ENCODE data around the gene RAB4B. TPM values are rescaled to one million over a fixed set of nuclear protein-coding genes. Genes with fewer than 3 reads are reported as not detected.
A peak's percentile ranks its signal among the peaks of the same experiment; 100 is the strongest.

The RAB4B gene
- total and polyA plus RNA-seq, 7 experiments from 2014 or later, result 37.6 to 65.2 (median 53.0) TPM

- CTCF ChIA-PET, result interaction anchor here (0.6 to 3.4 kb wide), 11 partner anchors 9 to 641 kb away, joined by 3 to 15 read pairs (median 4); partner anchors contain the start of genes ACTMAP, EGLN2 and RAB4B
- DNase-seq (no peak), ATAC-seq (no peak)
- POLR2A ChIA-PET, result interaction anchor here (0.7 to 8.7 kb wide), 8 partner anchors 9 to 163 kb away, joined by 3 to 84 read pairs (median 12); partner anchors contain the start of genes ACTMAP, EGLN2, RAB4B and SNRPA
- no peaks in the 10 kb centered on the region for H3K9me3 Mint-ChIP-seq
- H3K4me1 Mint-ChIP-seq, result peaks cover 67 to 98% (median 83%) of the 10 kb centered on the region in 7 donors
- intact Hi-C loops (cut with micrococcal nuclease), result loop anchor here (1.0 kb wide), 1 partner anchor 9 kb away; no protein-coding TSS in a partner anchor
- H3K36me3 Mint-ChIP-seq, result peaks cover 0 to 32% (median 3%) of the 10 kb centered on the region in 5 donors
- peaks cover 60 to 74% of the 10 kb centered on the region in 2 donors for H3K4me1 ChIP-seq (ENCODE audit: control insufficient read depth in 2 of 2, insufficient read depth in 2 of 2, low read length in 2 of 2)
- peak overlapping the region; percentile 87 for H3K27ac ChIP-seq (ENCODE audit: low read depth, low read length)
- peaks cover 0 to 28% (median 8%) of the 10 kb centered on the region in 3 experiments for H3K36me3 ChIP-seq (ENCODE audit: control insufficient read depth in 2 of 3, insufficient read depth in 3 of 3, low read length in 3 of 3)
- peak overlapping the region; percentile 81 to 100 (median 90) for H3K4me3 Mint-ChIP-seq
- H3K27me3 Mint-ChIP-seq, result peaks cover 0 to 10% (median 0%) of the 10 kb centered on the region in 5 donors
- H3K9me3 ChIP-seq (ENCODE audit: control insufficient read depth in 2 of 3, low read length in 3 of 3), result no peaks in the 10 kb centered on the region
- peak overlapping the region; percentile 95 to 99 (median 98) for H3K27ac Mint-ChIP-seq
- H3K4me3 ChIP-seq (ENCODE audit: low read length), result peak overlapping the region; percentile 53
- H3K27me3 ChIP-seq (ENCODE audit: control insufficient read depth in 2 of 2, insufficient read depth in 2 of 2, low read length in 2 of 2), result no peaks in the 10 kb centered on the region
These were observed 29.3 kb downstream of the RAB4B start for GRCh38 chr19:40807147-40808020.

GRCh38 chr19:40808021-40808325, 29.9 kb downstream of the RAB4B start:
- H3K36me3 ChIP-seq (ENCODE audit: control insufficient read depth in 2 of 3, insufficient read depth in 3 of 3, low read length in 3 of 3), result peaks cover 0 to 28% (median 8%) of the 10 kb centered on the region in 3 experiments
- peaks cover 54 to 68% of the 10 kb centered on the region in 2 donors for H3K4me1 ChIP-seq (ENCODE audit: control insufficient read depth in 2 of 2, insufficient read depth in 2 of 2, low read length in 2 of 2)
- Mint-ChIP-seq H3K27ac (peak overlapping the region; percentile 95 to 99 (median 98)), H3K4me3 (peak overlapping the region in 9 of 10 donors; percentile 55 to 100 (median 90)), H3K27me3 (peaks cover 0 to 16% (median 0%) of the 10 kb centered on the region in 5 donors), H3K9me3 (peaks cover 0 to 2% (median 0%) of the 10 kb centered on the region in 11 donors), H3K4me1 (peaks cover 65 to 98% (median 84%) of the 10 kb centered on the region in 7 donors), H3K36me3 (peaks cover 0 to 33% (median 3%) of the 10 kb centered on the region in 5 donors)
- peak overlapping the region; percentile 87 for H3K27ac ChIP-seq (ENCODE audit: low read depth, low read length)
- H3K27me3 ChIP-seq (ENCODE audit: control insufficient read depth in 2 of 2, insufficient read depth in 2 of 2, low read length in 2 of 2), result no peaks in the 10 kb centered on the region
- CTCF ChIA-PET, result interaction anchor here (0.7 to 3.4 kb wide), 3 partner anchors 10 to 29 kb away, joined by 3 to 15 read pairs (median 15); partner anchors contain the start of gene EGLN2
- no peaks in the 10 kb centered on the region for H3K9me3 ChIP-seq (ENCODE audit: control insufficient read depth in 2 of 3, low read length in 3 of 3)
- intact Hi-C loops (cut with micrococcal nuclease), result no loop called here
- DNase-seq (no peak), ATAC-seq (no peak)
- H3K4me3 ChIP-seq (ENCODE audit: low read length), result no peak overlapping the region
- POLR2A ChIA-PET, result interaction anchor here (4.6 to 8.7 kb wide), 3 partner anchors 11 to 30 kb away, joined by 28 to 84 read pairs (median 39); partner anchors contain the start of genes EGLN2 and RAB4B

GRCh38 chr19:40808497-40808896, 30.4 kb downstream of the RAB4B start:
- H3K27ac Mint-ChIP-seq, result peak overlapping the region in 8 of 9 donors; percentile 42 to 99 (median 93)
- H3K36me3 Mint-ChIP-seq, result peaks cover 0 to 31% (median 3%) of the 10 kb centered on the region in 5 donors
- H3K27ac ChIP-seq (ENCODE audit: low read depth, low read length), result peak overlapping the region; percentile 87
- H3K4me3 ChIP-seq (ENCODE audit: low read length), result no peak overlapping the region
- ChIA-PET CTCF (interaction anchor here (0.7 to 2.3 kb wide), 3 partner anchors 10 to 30 kb away, joined by 3 to 15 read pairs (median 3); partner anchors contain the start of gene EGLN2), POLR2A (interaction anchor here (4.6 to 5.0 kb wide), 2 partner anchors 11 kb away, joined by 28 to 39 read pairs; partner anchors contain the start of gene EGLN2)
- intact Hi-C loops (cut with micrococcal nuclease), result no loop called here
- peak overlapping the region in 5 of 10 donors; percentile 31 to 100 (median 48) for H3K4me3 Mint-ChIP-seq
- peaks cover 0 to 2% (median 0%) of the 10 kb centered on the region in 11 donors for H3K9me3 Mint-ChIP-seq
- ATAC-seq (no peak), DNase-seq (no peak)
- peaks cover 0 to 28% (median 8%) of the 10 kb centered on the region in 3 experiments for H3K36me3 ChIP-seq (ENCODE audit: control insufficient read depth in 2 of 3, insufficient read depth in 3 of 3, low read length in 3 of 3)
- H3K9me3 ChIP-seq (ENCODE audit: control insufficient read depth in 2 of 3, low read length in 3 of 3), result no peaks in the 10 kb centered on the region
- no peaks in the 10 kb centered on the region for H3K27me3 ChIP-seq (ENCODE audit: control insufficient read depth in 2 of 2, insufficient read depth in 2 of 2, low read length in 2 of 2)
- peaks cover 49 to 63% of the 10 kb centered on the region in 2 donors for H3K4me1 ChIP-seq (ENCODE audit: control insufficient read depth in 2 of 2, insufficient read depth in 2 of 2, low read length in 2 of 2)
- H3K27me3 Mint-ChIP-seq, result peaks cover 0 to 20% (median 0%) of the 10 kb centered on the region in 5 donors
- peaks cover 60 to 93% (median 80%) of the 10 kb centered on the region in 7 donors for H3K4me1 Mint-ChIP-seq

- peaks cover 0 to 22% (median 3%) of the 10 kb centered on the region in 5 donors for H3K36me3 Mint-ChIP-seq
- POLR2A ChIA-PET, result interaction anchor here (0.8 to 1.2 kb wide), 4 partner anchors 10 to 59 kb away, joined by 3 to 6 read pairs (median 4); partner anchors contain the start of genes ACTMAP, EGLN2, RAB4B and SNRPA
- CTCF ChIA-PET, result interaction anchor here (0.5 to 0.9 kb wide), 3 partner anchors 10 to 32 kb away, joined by 3 to 4 read pairs (median 3); partner anchors contain the start of gene RAB4B
These were observed 31.5 kb downstream of the RAB4B start for GRCh38 chr19:40809358-40810086.

GRCh38 chr19:40810160-40810559, 32.1 kb downstream of the RAB4B start:
- intact Hi-C loops (cut with micrococcal nuclease), result no loop called here
- no peak overlapping the region for H3K4me3 ChIP-seq (ENCODE audit: low read length)
- CTCF ChIA-PET, result no interaction called here

More at GRCh38 chr19:40809358-40810086, 31.5 kb downstream of the RAB4B start:
- Mint-ChIP-seq H3K4me3 (peak overlapping the region; percentile 21 to 100 (median 70)), H3K4me1 (peaks cover 56 to 83% (median 76%) of the 10 kb centered on the region in 7 donors), H3K27ac (peak overlapping the region in 8 of 9 donors; percentile 70 to 99 (median 89)), H3K9me3 (peaks cover 0 to 2% (median 0%) of the 10 kb centered on the region in 11 donors), H3K27me3 (peaks cover 0 to 30% (median 0%) of the 10 kb centered on the region in 5 donors)
- DNase-seq (no peak), ATAC-seq (no peak)
- intact Hi-C loops (cut with micrococcal nuclease), result no loop called here
- H3K9me3 ChIP-seq (ENCODE audit: control insufficient read depth in 2 of 3, low read length in 3 of 3), result no peaks in the 10 kb centered on the region
- no peak overlapping the region for H3K4me3 ChIP-seq (ENCODE audit: low read length)
- peaks cover 0 to 25% (median 8%) of the 10 kb centered on the region in 3 experiments for H3K36me3 ChIP-seq (ENCODE audit: control insufficient read depth in 2 of 3, insufficient read depth in 3 of 3, low read length in 3 of 3)
- H3K27me3 ChIP-seq (ENCODE audit: control insufficient read depth in 2 of 2, insufficient read depth in 2 of 2, low read length in 2 of 2), result no peaks in the 10 kb centered on the region
- H3K27ac ChIP-seq (ENCODE audit: low read depth, low read length), result peak overlapping the region; percentile 72
- H3K4me1 ChIP-seq (ENCODE audit: control insufficient read depth in 2 of 2, insufficient read depth in 2 of 2, low read length in 2 of 2), result peaks cover 39 to 53% of the 10 kb centered on the region in 2 donors

More at GRCh38 chr19:40810160-40810559, 32.1 kb downstream of the RAB4B start:
- DNase-seq (no peak), ATAC-seq (no peak)
- peak overlapping the region; percentile 58 to 100 (median 80) for H3K4me3 Mint-ChIP-seq
- H3K36me3 Mint-ChIP-seq, result peaks cover 0 to 18% (median 3%) of the 10 kb centered on the region in 5 donors
- Histone ChIP-seq H3K27ac (ENCODE audit: low read depth, low read length) (peak overlapping the region; percentile 72), H3K36me3 (ENCODE audit: control insufficient read depth in 2 of 3, insufficient read depth in 3 of 3, low read length in 3 of 3) (peaks cover 0 to 22% (median 8%) of the 10 kb centered on the region in 3 experiments), H3K27me3 (ENCODE audit: control insufficient read depth in 2 of 2, insufficient read depth in 2 of 2, low read length in 2 of 2) (no peaks in the 10 kb centered on the region), H3K4me1 (ENCODE audit: control insufficient read depth in 2 of 2, insufficient read depth in 2 of 2, low read length in 2 of 2) (peaks cover 33 to 47% of the 10 kb centered on the region in 2 donors), H3K9me3 (ENCODE audit: control insufficient read depth in 2 of 3, low read length in 3 of 3) (no peaks in the 10 kb centered on the region)
- H3K27ac Mint-ChIP-seq, result peak overlapping the region in 8 of 9 donors; percentile 70 to 96 (median 88)
- peaks cover 0 to 2% (median 0%) of the 10 kb centered on the region in 11 donors for H3K9me3 Mint-ChIP-seq
- H3K27me3 Mint-ChIP-seq, result peaks cover 0 to 35% (median 0%) of the 10 kb centered on the region in 5 donors
- POLR2A ChIA-PET, result interaction anchor here (0.8 to 0.9 kb wide), 2 partner anchors 11 to 44 kb away, joined by 4 to 6 read pairs; partner anchors contain the start of gene EGLN2
- H3K4me1 Mint-ChIP-seq, result peaks cover 51 to 77% (median 76%) of the 10 kb centered on the region in 7 donors

All from naive thymus-derived CD4-positive, alpha-beta T cell (primary cell).